Activated CD4-positive, alpha-beta T cell treated with anti-CD3 and anti-CD28 coated beads for 24 hours (primary cell): ENCODE data around the gene EPHA2.
A peak's percentile ranks its signal among the peaks of the same experiment; 100 is the strongest.
"Not testable (repeated sequence)": the region's sequence is repeated elsewhere in the genome, so short reads cannot be mapped to it uniquely, and the experiment has no call there.

ENCODE experiments used
- DNase-seq, 2 donors: peaks; one replicate each; pipeline ENCODE4 v3.0.0-alpha.2; 2020; ENCODE audit warnings: low read depth in 2 of 2

The EPHA2 gene

DNA sequence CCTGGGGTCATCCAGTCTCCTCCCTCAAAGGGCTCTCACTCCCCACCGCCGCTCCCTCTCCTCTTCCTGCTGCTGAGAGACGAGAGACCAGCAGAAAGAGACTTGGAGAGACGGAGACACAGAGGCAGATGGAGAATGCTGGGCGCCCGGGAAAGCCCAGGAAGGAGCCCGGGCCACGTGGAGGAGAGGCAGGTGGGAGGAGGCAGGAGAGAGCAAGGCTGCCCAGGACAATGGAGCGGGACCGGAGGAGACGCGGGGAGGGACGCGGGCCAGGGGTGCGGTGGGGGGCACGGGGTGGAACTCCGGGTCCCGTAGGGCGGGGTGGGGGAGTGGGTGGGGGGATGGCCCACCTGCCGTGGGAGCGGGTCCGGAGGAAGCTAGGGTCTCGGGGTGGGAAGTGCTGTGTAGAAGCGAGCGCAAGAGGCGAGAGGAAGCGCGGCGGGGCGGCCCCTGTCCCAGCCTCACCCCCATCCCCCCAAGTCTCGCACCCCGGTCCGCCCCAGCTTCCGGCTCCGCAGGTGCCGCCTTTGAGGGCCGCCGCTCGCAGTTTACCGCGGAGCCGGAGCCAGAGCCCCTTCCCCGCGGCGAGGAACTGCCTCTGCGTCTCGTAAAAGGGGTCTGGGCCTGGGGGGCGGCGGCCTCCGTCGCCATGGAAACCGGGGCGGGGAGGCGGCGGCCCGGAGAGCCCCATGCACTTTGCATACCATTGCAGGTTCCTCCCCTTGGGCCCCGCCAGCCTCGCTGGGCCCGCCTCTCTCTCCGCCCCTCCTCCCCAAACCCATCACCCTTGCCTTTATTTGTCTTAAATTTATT is 11.7 kb upstream of the EPHA2 start:
- DNase-seq, result peak; percentile 40 to 57

DNA sequence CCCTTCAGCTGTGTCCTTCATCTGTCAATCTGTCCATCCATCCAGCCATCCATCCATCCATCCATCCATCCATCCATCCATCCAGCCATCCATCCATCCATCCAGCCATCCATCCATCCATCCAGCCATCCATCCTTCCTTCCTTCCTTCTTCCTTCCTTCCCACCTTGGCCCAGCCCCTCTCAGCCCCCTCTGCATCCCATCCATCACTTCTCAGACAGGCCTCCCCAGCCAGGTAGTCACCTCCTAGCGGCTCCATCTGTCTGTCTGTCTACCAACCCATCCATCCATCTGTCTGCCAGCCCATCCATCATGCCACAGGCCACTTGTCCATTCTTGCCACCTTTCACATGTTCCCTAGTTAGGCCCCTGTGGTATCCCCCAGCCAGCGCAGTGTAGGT is 10.2 kb upstream of the EPHA2 start:
- DNase-seq, result no peak

DNA sequence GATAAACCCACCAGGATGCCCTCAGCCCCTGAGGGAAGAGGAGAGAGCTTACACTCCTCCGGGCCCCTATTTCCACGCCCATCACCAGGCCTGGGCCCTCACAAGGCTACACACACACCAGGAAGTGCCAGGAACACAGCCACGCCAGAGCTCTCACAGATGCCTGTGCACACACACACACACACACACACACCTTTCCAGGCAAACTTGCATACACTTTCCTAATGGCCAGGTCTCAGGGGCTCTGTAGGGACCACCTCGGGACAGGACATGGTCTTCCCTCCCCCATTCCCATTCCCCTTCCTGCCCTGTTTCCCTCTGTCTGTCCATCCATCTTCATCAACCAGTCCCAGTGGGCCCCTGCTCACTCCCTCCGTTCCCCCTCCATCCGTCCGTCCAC is 9.7 kb upstream of the EPHA2 start:
- no peak for DNase-seq

DNA sequence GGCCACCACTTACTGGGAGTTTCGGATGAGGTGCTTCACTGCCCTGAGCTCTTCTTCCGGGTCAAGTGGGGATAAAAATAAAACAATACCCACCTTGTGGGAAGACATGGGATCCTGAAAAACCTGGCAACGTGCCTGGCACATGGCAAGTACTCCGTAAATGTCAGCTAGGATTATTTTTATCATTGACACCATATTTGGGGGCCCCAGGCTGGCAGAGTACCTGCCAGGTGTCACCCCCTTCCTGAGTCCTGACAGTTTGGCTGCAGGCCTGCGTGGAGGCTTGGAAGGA is 9.2 kb upstream of the EPHA2 start:
- no peak for DNase-seq

DNA sequence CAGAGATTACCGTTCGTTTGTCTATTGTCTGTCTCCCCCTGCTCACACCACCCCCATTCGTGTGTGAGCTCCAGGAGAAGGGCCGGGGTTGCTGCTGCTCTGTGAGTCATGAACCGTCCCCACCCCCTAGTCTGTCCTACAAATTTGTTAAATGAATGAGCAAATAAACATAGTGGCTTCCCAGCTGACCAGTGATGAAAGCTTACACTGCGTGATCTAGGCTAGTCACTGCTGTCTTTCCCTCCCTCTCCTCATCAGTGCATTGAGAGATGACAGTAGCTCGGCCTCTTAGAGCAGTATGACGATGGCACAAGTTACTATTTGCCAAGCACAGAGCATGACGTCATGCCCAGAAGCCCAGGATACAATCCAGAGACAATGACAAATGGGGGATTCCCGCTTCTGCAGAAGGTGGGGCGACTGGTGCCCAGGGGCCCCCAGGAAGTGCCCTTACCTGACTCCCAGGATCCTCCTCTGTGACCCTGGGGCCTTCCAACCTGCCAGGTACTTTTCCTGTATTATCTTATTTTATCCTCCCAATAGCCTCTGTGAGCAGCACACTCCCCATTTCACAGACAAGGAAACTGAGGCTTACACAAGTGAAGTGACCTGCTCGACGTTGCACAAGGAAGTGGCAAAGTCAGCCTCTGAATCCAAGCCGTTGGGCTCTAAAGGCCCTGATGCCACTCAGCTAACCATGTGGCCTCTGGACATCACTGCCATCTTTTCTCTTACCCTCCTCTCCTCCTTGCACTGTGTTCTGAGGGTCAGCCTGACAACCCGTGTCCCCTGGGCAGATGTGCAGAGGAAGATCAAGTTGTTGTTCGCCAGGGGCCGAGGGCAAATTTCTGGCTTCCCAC is 8.6 kb upstream of the EPHA2 start:
- no peak for DNase-seq

DNA sequence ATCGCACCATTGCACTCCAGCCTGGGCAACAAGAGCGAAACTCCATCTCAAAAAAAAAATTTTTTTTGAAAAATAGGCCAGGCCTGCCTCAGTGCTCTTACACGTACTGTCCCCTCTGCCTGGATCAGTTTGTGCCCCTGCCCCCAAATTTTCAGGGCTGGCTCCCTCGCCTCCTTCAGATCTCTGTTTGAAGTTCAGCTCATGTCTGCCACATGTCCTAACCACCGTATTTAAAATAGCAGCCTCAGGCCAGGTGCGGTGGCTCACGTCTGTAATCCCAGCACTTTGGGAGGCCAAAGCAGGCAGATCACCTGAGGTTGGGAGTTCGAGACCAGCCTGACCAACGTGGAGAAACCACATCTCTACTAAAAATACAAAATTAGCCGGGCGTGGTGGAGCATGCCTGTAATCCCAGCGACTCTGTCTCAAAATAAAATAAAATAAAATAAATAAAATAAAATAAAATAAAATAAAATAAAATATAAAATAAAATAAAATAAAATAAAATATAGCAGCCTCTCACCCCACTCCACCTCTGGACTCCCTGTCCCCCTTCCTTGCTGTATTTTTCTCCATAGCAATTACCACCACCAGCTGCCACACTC is 7.8 kb upstream of the EPHA2 start:
- DNase-seq, result not testable (repeated sequence)

DNA sequence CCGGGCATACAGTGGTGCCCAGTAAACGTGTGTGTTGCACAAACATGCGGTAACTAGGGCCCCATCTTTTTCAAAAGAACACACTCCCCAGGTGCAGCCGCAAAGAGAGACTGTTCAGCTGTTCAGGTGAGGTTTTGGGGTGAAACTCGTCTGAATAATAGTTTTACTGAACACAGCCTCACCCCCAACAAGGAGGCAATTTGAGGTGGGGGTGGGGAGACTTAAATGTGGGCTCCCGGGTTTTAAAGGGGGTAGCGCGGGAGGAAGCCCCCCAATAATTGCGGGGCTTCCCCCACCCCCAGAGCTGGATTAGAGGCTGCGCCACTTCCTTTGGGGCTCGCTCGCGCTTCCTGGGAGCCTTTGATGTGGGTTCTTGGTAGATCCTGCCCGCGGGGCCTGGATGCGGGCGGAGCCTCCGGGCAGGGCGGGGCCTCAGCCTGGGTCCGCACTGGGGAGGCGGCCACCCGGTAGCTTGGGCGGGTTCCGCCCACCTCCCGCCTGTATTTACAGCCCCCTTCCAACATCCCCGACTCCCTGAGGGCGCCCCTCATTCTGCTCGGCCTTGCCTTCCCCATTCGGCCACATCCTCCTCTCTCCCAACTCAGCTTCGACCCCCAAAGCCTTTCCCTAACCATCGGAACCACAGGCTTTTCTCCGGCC is 6.4 kb upstream of the EPHA2 start:
- peak in 1 of 2 donors; percentile 33 for DNase-seq

DNA sequence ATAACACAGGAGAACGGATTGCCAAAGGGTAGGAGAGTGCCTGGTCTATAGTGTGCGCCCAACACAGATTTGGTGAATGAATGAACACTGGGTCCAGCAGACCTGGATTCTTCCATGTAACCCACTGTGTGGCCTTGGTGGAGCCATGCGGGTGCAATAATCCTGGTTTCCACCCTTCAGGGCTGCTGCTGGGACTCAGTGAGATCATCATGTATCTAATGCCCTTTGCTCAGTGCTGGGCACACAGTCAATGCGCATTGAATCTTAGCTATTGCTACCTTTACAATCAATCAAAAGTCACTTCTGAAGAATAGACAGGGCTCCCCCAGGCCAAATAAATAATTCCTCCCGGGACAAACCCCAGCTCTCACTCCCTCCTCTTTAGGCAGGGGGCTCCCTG is 5.8 kb upstream of the EPHA2 start:
- no peak for DNase-seq

DNA sequence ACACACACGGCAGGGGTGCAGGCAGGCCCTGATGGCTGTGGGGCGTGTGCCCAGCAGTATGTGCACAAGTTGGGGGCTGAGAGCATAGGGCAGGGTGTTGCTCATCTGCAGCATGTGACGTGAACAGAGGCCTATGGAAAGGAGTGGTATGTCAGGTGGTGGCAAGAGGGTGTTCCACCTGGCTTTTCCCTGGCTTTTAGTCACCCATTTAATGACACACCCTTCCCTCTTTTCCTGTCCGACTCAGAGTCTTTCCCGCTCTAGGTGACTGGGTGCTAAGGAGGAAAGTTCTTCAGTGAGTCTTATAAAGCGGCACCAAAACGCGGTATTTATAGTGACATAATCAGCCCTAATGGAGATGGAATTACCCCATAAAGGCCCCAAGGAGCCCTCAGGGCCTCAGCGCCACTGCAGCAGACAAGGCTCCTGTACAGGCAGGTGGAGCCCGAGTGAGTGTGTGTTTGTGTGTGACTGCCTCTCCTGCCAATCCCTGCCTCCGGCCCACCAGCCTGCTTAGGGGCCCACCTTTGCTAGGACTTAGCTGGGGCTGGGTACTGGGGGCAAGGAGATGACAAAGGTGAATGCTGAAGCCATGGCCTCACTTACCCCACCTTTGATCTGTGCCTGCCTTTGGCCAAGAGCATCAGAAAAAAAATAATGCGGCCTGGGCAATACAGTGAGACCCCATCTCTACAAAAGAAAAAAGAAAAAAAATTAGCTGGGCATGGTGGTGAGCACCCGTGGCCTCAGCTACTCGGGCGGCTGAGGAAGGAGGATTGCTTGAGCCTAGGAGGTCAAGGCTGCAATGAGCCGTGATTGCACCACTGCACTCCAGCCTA is 3.3 kb upstream of the EPHA2 start:
- no peak for DNase-seq

DNA sequence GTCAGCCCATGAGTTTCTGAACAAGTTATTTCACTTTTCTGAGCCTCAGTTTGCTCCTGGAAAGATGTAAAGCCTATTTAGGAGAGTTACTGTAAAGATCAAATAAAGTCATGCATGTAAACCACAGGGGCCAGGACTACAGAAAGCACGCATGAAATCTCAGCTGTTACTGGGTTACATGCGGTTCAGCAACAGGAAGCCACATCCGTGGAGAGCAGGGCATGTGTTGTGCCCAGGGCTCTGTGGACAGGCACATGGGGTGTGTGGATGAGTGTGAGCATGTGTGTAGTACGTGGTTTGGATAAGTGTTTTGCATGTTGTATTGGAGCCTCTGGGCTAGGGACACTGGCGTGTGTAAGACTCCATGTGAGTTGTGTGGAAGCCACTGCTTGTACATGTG is 2.2 kb upstream of the EPHA2 start:
- no peak for DNase-seq

DNA sequence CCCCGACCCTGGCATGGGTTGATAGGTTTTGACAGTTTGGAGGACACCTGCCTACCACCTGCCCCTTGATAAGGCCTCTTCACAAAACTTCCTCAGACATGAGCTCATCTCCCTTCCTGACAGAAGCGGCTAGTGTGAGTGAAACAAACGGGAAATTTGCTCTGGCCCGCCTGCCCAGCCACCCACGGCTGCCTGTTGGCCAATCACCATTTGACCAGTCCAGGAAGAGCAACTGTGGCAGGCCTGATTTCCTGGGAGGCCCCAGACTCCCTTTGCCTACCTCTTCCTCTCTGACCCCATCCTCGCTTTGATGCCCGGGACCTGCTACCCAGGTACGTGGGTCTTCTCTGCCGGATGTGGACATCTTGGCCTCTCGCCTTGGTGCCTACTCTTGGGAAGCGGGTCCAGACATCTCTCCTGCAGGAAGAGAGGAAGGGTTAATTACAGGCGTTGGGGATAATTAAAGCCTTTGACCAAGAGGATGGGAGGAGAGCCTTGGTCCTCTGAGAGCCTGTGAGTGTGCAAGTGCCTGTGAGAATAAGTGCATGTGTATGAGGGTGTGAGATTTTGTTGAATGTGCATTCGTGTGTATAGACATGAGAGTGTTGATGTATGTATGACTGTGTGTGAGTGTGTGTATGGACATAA is 1.1 kb upstream of the EPHA2 start:
- no peak for DNase-seq

DNA sequence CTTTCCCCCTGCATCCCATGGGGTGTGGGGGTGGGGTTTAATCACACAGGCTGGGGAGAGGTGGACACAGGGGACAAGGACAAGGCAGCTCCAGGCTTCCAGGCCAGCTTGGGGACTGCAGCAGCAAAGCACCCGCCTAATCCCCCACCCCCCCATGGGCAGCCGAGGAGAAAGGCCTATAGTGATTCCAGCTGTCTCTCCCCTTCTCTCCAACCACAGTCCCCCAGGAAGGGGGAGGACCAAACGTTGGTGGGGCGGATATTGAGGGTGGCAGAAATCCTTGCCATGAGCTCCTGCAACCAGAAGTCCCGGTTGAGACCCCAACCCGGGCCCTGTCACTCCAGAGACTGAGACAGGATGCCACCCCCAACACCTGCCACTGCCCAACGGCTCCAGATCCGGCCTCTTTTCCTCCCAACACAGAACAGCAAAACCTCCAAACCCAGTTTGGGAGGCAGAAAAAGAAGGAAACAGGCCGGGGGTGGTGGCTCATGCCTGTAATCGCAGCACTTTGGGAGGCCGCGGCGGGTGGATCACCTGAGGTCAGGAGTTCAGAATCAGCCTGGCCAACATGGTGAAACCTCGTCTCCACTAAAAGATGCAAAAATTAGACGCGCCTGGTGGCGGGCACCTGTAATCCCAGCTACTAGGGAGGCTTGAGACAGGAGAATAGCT is 1.7 kb downstream of the EPHA2 start:
- DNase-seq, result no peak

DNA sequence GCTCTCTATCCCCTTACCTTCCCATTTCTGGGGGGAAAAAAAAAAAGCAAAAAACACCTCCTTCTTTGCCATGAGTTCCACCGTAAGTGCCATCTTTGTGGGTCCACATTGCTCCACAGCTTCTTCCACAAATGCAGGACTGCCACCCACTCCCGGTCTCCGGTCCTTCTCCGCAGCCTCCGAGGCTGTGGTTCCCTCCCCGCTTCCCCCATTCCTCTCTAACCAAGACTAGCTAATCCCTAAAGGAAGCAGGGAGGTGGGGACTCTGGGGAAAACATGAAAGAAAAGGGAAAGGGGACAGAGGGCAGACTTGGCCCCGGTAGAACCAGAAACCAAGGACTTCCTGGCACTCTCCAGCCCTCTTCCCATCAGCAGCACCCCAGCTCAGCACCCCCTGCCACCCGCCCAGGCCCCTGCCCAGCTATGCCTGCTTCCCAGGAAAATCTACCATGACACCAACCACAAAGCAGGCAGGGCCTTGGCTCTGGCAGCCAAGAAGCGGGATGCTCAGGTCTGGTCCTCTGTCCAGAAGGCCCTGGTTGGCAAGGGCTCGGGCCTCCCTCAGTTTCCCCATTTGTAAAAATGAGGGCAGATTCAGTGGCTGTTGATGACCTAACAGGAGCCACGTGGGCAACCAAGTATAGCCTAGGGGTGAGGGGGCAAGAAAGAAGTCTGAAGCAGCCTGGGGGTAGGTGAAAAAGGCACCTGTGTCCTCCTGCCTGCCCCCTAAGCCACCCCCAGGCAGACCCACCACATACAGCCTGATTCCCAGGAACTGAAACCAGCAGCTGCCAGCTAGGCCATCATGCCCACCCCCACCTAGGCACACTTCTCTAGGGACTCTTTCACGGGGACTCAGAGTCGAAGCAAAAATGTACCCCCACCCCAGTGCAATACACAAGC is 2.5 kb downstream of the EPHA2 start:
- DNase-seq, result no peak

DNA sequence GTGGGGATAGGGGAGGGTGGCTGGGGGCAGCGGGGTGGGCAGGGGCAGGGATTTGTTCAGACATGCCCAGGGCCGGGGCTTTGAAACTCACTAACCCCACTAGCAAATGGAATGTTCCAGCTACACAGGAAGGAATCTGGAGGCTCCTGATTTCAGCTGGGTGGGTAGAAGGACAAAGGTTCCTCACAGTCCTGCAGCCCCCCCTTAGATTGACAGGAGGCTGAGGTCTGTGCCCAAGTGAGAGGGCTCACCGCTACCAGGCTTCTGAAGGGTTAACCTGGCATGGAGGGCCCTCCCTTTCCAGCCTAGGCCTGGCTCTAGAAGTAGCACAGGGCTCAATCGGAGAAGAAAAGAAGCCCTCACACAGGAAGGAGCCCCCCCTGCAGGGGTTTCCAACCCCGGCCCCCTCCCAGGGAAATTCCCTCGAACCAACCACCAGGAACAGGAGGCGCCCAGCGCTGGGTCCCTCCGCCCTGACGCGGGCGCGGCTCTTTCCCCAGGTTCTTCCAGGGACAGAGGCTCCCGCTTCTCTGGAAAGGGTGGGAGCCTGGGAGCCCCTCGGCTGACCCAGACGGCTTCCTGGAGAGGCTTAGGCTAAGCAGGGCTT is 3.3 kb downstream of the EPHA2 start:
- no peak for DNase-seq

DNA sequence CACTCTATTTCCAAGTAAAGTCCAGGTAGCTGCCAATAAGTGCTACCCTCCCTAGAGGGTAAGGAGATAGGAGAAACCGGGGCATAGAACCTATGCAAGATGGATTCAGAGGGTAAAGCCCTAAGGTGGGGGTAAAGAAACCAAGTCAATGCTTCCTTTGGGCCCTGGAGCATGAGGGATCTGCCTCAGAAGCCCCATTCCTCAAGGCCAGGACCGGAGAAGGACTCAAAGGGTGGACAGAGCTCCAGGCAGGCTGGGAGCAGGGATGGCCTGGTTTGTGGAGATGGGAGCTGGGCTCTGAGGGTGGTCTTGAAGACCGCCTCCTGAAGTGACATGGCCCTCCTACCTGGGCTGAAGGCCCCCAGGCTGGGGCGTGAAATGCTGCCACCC is 3.9 kb downstream of the EPHA2 start:
- DNase-seq, result no peak

DNA sequence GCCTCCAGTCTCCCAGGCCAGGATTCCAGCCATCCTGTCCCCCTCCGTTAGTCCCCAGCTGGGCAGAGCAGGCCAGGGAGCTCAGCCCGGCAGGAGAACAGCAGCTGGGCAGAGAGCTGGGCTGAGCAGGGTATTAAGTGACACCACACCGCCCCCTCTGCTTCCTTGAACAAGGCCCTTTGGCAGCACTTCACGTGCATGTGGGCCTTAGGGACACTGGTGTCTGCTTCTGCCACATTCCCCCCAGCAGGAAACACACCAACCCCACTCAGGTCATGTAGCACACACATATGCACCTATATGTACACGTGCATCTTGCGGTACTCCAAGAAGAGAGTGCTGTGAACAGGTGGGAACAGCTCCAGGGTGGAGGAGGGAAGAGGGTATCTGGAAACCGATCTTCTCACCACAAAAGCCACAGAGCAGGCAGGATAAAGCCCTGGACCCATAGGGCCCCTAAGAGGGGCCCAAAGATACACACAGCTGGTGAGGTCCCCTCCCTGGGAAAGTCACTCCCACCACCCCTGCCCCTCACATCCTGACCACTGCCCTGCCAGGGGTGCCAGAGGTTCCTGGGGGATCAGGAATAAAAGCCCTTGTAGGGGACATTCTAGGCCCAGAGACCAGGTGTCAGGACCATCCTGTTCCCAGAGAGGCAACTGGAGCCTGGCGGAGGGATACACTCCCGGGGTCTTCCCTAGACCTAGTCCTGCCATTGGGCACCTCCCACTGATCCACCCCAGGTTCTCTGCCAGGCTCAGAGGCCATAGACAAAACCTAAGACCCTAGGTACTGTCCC is 4.5 kb downstream of the EPHA2 start:
- DNase-seq, result no peak

DNA sequence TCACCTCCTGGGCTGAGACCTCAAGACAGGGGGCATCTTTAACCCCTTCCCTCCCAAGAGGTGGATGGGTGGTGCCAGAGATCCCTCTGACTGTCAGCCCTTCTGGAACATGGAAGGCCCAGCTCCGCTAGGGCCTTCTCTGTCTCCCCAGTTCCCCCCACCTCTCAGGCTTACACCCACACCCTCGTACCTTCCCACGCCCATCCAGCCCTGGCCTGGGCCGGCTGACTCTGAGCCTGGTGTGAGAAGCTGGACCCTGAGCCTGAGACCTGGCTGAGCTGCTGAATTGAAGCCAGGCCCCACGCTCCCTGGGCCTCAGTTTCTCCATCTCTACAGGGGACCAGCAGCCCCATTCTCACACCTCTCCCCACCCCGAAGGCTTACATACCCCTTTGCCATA is 5.4 kb downstream of the EPHA2 start:
- DNase-seq, result no peak
